Measurements from ENCODE around the gene DZANK1. TPM values are rescaled to one million over a fixed set of nuclear protein-coding genes. Genes with fewer than 3 reads are reported as not detected.

The DZANK1 gene
- total and polyA plus RNA-seq, 2 of the 8 experiments (the other 6 are each of a cell fraction or from before 2014, with no cell fraction given), result 8.0 to 9.9 TPM

DNA sequence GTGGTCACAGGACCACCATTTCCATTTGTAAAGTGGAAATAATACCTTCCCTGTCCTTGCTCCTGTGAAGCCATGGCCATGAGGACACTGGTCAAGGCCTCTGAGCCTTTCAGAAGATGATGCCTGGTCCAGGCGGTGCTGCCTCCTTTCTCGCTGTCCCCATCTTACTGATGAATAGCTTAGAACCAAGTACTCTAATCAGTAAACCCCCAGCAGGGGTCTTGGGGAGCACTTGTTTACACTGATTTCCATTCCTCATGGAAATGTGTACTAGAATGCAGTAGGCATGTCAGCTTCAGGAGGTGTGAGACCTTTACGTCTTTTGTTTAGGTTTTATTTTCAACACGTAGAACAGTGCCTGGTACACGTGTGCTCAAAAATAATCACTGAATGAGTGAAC, 75.1 kb downstream of the DZANK1 start (continued):
- TF ChIP-seq, protein P1, sequence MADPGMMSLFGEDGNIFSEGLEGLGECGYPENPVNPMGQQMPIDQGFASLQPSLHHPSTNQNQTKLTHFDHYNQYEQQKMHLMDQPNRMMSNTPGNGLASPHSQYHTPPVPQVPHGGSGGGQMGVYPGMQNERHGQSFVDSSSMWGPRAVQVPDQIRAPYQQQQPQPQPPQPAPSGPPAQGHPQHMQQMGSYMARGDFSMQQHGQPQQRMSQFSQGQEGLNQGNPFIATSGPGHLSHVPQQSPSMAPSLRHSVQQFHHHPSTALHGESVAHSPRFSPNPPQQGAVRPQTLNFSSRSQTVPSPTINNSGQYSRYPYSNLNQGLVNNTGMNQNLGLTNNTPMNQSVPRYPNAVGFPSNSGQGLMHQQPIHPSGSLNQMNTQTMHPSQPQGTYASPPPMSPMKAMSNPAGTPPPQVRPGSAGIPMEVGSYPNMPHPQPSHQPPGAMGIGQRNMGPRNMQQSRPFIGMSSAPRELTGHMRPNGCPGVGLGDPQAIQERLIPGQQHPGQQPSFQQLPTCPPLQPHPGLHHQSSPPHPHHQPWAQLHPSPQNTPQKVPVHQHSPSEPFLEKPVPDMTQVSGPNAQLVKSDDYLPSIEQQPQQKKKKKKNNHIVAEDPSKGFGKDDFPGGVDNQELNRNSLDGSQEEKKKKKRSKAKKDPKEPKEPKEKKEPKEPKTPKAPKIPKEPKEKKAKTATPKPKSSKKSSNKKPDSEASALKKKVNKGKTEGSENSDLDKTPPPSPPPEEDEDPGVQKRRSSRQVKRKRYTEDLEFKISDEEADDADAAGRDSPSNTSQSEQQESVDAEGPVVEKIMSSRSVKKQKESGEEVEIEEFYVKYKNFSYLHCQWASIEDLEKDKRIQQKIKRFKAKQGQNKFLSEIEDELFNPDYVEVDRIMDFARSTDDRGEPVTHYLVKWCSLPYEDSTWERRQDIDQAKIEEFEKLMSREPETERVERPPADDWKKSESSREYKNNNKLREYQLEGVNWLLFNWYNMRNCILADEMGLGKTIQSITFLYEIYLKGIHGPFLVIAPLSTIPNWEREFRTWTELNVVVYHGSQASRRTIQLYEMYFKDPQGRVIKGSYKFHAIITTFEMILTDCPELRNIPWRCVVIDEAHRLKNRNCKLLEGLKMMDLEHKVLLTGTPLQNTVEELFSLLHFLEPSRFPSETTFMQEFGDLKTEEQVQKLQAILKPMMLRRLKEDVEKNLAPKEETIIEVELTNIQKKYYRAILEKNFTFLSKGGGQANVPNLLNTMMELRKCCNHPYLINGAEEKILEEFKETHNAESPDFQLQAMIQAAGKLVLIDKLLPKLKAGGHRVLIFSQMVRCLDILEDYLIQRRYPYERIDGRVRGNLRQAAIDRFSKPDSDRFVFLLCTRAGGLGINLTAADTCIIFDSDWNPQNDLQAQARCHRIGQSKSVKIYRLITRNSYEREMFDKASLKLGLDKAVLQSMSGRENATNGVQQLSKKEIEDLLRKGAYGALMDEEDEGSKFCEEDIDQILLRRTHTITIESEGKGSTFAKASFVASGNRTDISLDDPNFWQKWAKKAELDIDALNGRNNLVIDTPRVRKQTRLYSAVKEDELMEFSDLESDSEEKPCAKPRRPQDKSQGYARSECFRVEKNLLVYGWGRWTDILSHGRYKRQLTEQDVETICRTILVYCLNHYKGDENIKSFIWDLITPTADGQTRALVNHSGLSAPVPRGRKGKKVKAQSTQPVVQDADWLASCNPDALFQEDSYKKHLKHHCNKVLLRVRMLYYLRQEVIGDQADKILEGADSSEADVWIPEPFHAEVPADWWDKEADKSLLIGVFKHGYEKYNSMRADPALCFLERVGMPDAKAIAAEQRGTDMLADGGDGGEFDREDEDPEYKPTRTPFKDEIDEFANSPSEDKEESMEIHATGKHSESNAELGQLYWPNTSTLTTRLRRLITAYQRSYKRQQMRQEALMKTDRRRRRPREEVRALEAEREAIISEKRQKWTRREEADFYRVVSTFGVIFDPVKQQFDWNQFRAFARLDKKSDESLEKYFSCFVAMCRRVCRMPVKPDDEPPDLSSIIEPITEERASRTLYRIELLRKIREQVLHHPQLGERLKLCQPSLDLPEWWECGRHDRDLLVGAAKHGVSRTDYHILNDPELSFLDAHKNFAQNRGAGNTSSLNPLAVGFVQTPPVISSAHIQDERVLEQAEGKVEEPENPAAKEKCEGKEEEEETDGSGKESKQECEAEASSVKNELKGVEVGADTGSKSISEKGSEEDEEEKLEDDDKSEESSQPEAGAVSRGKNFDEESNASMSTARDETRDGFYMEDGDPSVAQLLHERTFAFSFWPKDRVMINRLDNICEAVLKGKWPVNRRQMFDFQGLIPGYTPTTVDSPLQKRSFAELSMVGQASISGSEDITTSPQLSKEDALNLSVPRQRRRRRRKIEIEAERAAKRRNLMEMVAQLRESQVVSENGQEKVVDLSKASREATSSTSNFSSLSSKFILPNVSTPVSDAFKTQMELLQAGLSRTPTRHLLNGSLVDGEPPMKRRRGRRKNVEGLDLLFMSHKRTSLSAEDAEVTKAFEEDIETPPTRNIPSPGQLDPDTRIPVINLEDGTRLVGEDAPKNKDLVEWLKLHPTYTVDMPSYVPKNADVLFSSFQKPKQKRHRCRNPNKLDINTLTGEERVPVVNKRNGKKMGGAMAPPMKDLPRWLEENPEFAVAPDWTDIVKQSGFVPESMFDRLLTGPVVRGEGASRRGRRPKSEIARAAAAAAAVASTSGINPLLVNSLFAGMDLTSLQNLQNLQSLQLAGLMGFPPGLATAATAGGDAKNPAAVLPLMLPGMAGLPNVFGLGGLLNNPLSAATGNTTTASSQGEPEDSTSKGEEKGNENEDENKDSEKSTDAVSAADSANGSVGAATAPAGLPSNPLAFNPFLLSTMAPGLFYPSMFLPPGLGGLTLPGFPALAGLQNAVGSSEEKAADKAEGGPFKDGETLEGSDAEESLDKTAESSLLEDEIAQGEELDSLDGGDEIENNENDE (IDR thresholded peaks at IDR 0.05; ENCODE audit: insufficient replicate concordance, low read length), result no peak
- TF ChIP-seq SP4 (IDR thresholded peaks at IDR 0.05; ENCODE audit: low read length) (no peak), BACH1 (IDR thresholded peaks at IDR 0.05; ENCODE audit: low read length) (no peak), SRF (IDR thresholded peaks at IDR 0.05; ENCODE audit: low read depth, low read length) (no peak), GABPA (IDR thresholded peaks at IDR 0.05; ENCODE audit: borderline replicate concordance, insufficient read depth, low read length) (no peak), EP300 (IDR thresholded peaks at IDR 0.05; ENCODE audit: borderline replicate concordance in 1 of 2, low read depth in 2 of 2, low read length in 2 of 2) (no peak), HDAC2 (IDR thresholded peaks at IDR 0.05; ENCODE audit: borderline replicate concordance in 1 of 2, low read depth in 2 of 2, low read length in 2 of 2) (no peak)
